Spleen (tissue), 11 donors: ENCODE measurements around the gene MAP3K19. TPM values are rescaled to one million over a fixed set of nuclear protein-coding genes. Genes with fewer than 3 reads are reported as not detected.

Source experiments
- DNase-seq: peaks from one replicate; pipeline ENCODE4 v3.0.0-alpha.2; 2020
- H3K27ac ChIP-seq, 8 donors: fragments of 200-600 bp; sonication (generic) in 7 of 8; 1 replicate in 4 of 8; 2 replicates in 4 of 8; pipeline versions ENCODE4 v1.5.0 to v1.8.0; 2016 to 2021; ENCODE audit warnings: inconsistent platforms in 4 of 8, mild to moderate bottlenecking in 4 of 8, moderate library complexity in 1 of 8
- H3K27me3 ChIP-seq, 7 donors: fragments of 200-600 bp; sonication (generic) in 6 of 7; replicated peaks in 1 of 7; 1 replicate in 4 of 7; 2 replicates in 3 of 7; pipeline versions ENCODE4 v1.5.0 to v1.8.0; 2016 to 2021; ENCODE audit warnings: inconsistent platforms in 3 of 7, mild to moderate bottlenecking in 1 of 7
- H3K36me3 ChIP-seq, 6 donors: fragments of 200-600 bp; sonication (generic) in 5 of 6; 1 replicate in 4 of 6; 2 replicates in 2 of 6; pipeline versions ENCODE4 v1.5.0 to v1.8.0; 2016 to 2021; ENCODE audit warnings: inconsistent platforms in 2 of 6
- H3K4me1 ChIP-seq, 6 donors: fragments of 200-600 bp; sonication (generic) in 5 of 6; 1 replicate in 3 of 6; 2 replicates in 3 of 6; pipeline versions ENCODE4 v1.5.0 to v1.8.0; 2016 to 2021; ENCODE audit warnings: inconsistent platforms in 3 of 6
- H3K4me3 ChIP-seq, 8 donors: fragments of 200-600 bp; sonication (generic) in 7 of 8; 1 replicate in 4 of 8; 2 replicates in 4 of 8; pipeline versions ENCODE4 v1.5.0 to v1.8.0; 2016 to 2021; ENCODE audit warnings: inconsistent platforms in 4 of 8, mild to moderate bottlenecking in 4 of 8, moderate library complexity in 2 of 8
- H3K9me3 ChIP-seq, 8 donors: fragments of 200-600 bp; sonication (generic) in 7 of 8; 1 replicate in 4 of 8; 2 replicates in 4 of 8; pipeline versions ENCODE4 v1.5.0 to v1.8.0; 2016 to 2021; ENCODE audit warnings: inconsistent platforms in 4 of 8
- POLR2A ChIP-seq, 3 donors: fragments of 450-650 bp; IDR thresholded peaks; one replicate each; pipeline ENCODE4 v1.5.1; 2017; ENCODE audit warnings: antibody characterized with exemption in 3 of 3, mild to moderate bottlenecking in 1 of 3
- POLR2AphosphoS5 ChIP-seq, 3 donors: sonication (generic); formaldehyde crosslinking; IDR thresholded peaks; one replicate each; pipeline ENCODE4 v1.5.1; 2017; ENCODE audit warnings: antibody characterized with exemption in 3 of 3
- WGBS, 5 donors: extraction: QIAGEN DNeasy Blood & Tissue Kit in 3 of 5; methylation state at CpG; one replicate each; pipeline versions ENCODE4 v1.1.5 to v1.1.7; 2013 to 2018; 5-methylcytosine and 5-hydroxymethylcytosine counted together
- intact Hi-C: fragments of 100-400 bp; cut with DNase I; formaldehyde crosslinking; loops from one replicate; pipeline ENCODE4 v1.15.0; 2023; ENCODE audit warnings: low total_unique reads
- polyA plus RNA-seq, 3 donors: library from polyadenylated mRNA; stranded (reverse); fragments of 200-250 nt; gene quantifications; one replicate each; pipeline ENCODE4 v1.2.1, GENCODE V29; 2013
- total RNA-seq, 7 donors: library from RNA; depleted of rRNA in 3 of 7; stranded (reverse); fragments of >200 nt in 3 of 7; fragmentation: NEBNext Ultra II Directional in 4 of 7; extraction: Animal tissue kit (Norgen Biotek cat#: 25700) in 4 of 7; gene quantifications; one replicate each; pipeline versions ENCODE4 v1.1.0 to v1.2.1, GENCODE V29; 2016 to 2021
- TF ChIP-seq, protein P1 (sequence below), 11 experiments: fragments of 200-600 bp in 7 of 11; fragments of 450-650 bp in 4 of 11; sonication (generic) in 4 of 11; IDR thresholded peaks in 8 of 11; conservative IDR thresholded peaks in 3 of 11; 1 replicate in 7 of 11; 2 replicates in 4 of 11; pipeline versions ENCODE4 v1.4.0 to v1.8.0; 2016 to 2021; ENCODE audit warnings: antibody characterized with exemption in 11 of 11, inconsistent platforms in 4 of 11, mild to moderate bottlenecking in 1 of 11
- donor health status: healthy with polysubstance abuse.
- donor health status: DM: no; HTN: no; CAD: no; lungs with moderate emphysema.
- donor health status: DM: no; HTN: no; CAD: no.
- donor health status: Bipolar disorder and iron deficiency.
- donor health status: healthy.
- donor health status: DM: no; HTN: no; CAD: no.
- donor health status: DM: yes; HTN: yes; CAD: no.

Gene MAP3K19
- total and polyA plus RNA-seq, 10 donors: not detected

DNA sequence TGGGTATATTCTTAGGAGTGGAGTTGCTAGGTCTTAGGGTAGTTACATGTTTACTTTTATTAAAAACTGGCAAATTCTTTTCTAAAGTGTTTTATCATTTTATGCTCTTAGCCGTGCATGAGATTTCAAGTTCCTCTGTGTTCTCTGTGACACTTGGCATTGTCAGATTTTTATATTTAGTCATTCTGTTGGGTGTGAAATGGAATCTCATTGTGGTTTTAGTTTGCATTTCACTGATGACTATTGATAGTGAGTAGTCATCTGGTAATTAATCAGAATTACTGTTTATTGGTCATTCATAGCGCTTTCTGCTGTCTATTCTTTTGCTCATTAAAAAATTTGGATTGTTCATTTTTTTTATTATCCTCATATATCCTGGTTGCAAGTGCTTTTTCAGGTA, 39.0 kb upstream of the MAP3K19 start:
- intact Hi-C loops: no loop called here

DNA sequence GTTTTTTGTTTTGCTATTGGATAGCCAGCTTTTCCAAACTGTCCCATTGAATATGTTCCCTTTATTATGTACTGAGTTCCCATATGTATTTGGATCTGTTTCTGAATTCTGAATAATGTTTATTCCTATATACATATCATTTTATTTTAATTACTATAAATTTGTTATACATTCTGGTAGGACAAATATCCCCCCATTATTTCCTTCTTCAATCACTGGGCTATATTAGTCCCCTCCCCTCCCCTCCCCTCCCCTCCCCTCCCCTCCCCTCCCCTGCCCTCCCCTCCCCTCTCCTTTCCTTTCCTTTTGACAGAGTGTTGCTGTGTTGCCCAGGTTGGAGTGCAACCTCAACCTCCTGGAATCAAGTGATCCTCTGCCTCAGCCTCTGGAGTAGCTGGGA, 31.2 kb upstream of the MAP3K19 start:
- intact Hi-C loops: no loop called here

More for the DNA sequence above, 39.0 kb upstream of the MAP3K19 start:
- TF ChIP-seq, protein P1, sequence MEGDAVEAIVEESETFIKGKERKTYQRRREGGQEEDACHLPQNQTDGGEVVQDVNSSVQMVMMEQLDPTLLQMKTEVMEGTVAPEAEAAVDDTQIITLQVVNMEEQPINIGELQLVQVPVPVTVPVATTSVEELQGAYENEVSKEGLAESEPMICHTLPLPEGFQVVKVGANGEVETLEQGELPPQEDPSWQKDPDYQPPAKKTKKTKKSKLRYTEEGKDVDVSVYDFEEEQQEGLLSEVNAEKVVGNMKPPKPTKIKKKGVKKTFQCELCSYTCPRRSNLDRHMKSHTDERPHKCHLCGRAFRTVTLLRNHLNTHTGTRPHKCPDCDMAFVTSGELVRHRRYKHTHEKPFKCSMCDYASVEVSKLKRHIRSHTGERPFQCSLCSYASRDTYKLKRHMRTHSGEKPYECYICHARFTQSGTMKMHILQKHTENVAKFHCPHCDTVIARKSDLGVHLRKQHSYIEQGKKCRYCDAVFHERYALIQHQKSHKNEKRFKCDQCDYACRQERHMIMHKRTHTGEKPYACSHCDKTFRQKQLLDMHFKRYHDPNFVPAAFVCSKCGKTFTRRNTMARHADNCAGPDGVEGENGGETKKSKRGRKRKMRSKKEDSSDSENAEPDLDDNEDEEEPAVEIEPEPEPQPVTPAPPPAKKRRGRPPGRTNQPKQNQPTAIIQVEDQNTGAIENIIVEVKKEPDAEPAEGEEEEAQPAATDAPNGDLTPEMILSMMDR (IDR thresholded peaks at IDR 0.05 in 8 of 11, conservative IDR thresholded peaks at IDR 0.05 in 3 of 11): no peak
- TF ChIP-seq POLR2AphosphoS5 (IDR thresholded peaks at IDR 0.05) (no peak), POLR2A (IDR thresholded peaks at IDR 0.05) (no peak)
- no peaks in the 10 kb centered on the region for H3K4me1 ChIP-seq
- WGBS, 5 donors: 86 to 92% (median 86%) methylated on average over 2 of the region's 2 CpGs
- H3K27ac ChIP-seq: no peak overlapping the region
- no peak for DNase-seq
- peaks cover 0 to 46% (median 7%) of the 10 kb centered on the region in 6 donors for H3K36me3 ChIP-seq
- no peak overlapping the region for H3K4me3 ChIP-seq
- H3K9me3 ChIP-seq: peaks cover 0 to 19% (median 11%) of the 10 kb centered on the region in 8 donors
- no peaks in the 10 kb centered on the region for H3K27me3 ChIP-seq

DNA sequence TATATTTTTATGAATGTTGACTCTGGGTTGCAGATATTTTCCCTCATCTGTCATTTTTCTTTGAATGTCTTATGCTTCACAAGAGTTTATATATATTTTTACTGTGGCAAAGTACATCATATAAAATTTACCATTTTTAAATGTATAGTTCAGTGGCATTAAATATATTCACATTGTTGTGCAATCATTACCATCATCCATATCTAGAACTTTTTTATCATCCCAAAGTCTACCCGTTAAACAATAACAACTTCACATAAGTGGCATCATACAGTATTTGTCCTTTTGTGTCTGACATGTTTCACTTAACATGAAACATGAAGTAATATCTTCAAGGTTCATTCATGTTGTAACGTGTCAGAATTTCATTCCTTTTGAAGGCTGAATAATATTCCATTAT, 29.3 kb upstream of the MAP3K19 start:
- TF ChIP-seq, protein P1 (IDR thresholded peaks at IDR 0.05 in 8 of 11, conservative IDR thresholded peaks at IDR 0.05 in 3 of 11): no peak
- TF ChIP-seq POLR2A (IDR thresholded peaks at IDR 0.05) (no peak), POLR2AphosphoS5 (IDR thresholded peaks at IDR 0.05) (no peak)
- no peak for DNase-seq
- H3K27ac ChIP-seq: no peak overlapping the region
- peaks cover 0 to 38% (median 0%) of the 10 kb centered on the region in 6 donors for H3K36me3 ChIP-seq
- H3K4me3 ChIP-seq: no peak overlapping the region
- WGBS, 5 donors: 96 to 100% (median 99%) methylated on average over 2 of the region's 2 CpGs
- intact Hi-C loops: no loop called here
- H3K4me1 ChIP-seq: no peaks in the 10 kb centered on the region
- H3K9me3 ChIP-seq: peaks cover 0 to 27% (median 17%) of the 10 kb centered on the region in 8 donors
- no peaks in the 10 kb centered on the region for H3K27me3 ChIP-seq

More for the DNA sequence above, 31.2 kb upstream of the MAP3K19 start:
- Histone ChIP-seq H3K27ac (no peak overlapping the region), H3K4me1 (no peaks in the 10 kb centered on the region), H3K36me3 (peaks cover 0 to 46% (median 5%) of the 10 kb centered on the region in 6 donors), H3K4me3 (no peak overlapping the region), H3K27me3 (no peaks in the 10 kb centered on the region), H3K9me3 (peaks cover 0 to 12% (median 0%) of the 10 kb centered on the region in 8 donors)
- no peak for DNase-seq
- no peak for TF ChIP-seq POLR2AphosphoS5 (IDR thresholded peaks at IDR 0.05)
- no peak for TF ChIP-seq POLR2A (IDR thresholded peaks at IDR 0.05)
- TF ChIP-seq, protein P1 (IDR thresholded peaks at IDR 0.05 in 8 of 11, conservative IDR thresholded peaks at IDR 0.05 in 3 of 11): no peak

DNA sequence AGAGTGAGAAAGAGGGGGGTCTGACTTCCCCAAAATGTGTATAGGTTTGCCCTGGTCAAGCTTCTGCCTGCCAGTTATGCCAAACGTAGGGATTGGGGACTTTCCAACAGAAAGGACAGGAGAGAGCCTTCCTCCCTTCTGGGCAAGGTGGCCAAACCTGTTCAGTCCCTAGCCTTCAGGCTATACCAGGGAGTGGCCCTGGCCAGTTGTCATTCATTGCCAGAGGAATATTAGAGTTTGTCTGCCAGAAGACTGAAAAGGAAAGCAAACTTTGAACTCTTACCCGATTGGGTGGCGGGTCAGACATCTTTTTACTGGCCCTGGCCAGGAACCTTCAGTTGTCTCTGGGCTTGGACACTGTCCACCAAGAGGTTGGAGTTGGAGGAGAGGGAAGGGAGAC, 27.0 kb upstream of the MAP3K19 start:
- no peaks in the 10 kb centered on the region for H3K4me1 ChIP-seq
- no peak overlapping the region for H3K27ac ChIP-seq
- 92 to 98% (median 92%) methylated on average over 3 of the region's 3 CpGs for WGBS, 5 donors
- H3K9me3 ChIP-seq: peaks cover 0 to 41% (median 29%) of the 10 kb centered on the region in 8 donors
- TF ChIP-seq, protein P1 (IDR thresholded peaks at IDR 0.05 in 8 of 11, conservative IDR thresholded peaks at IDR 0.05 in 3 of 11): no peak
- TF ChIP-seq POLR2AphosphoS5 (IDR thresholded peaks at IDR 0.05) (no peak), POLR2A (IDR thresholded peaks at IDR 0.05) (no peak)
- intact Hi-C loops: no loop called here
- peaks cover 0 to 51% (median 0%) of the 10 kb centered on the region in 6 donors for H3K36me3 ChIP-seq
- no peak for DNase-seq
- H3K4me3 ChIP-seq: no peak overlapping the region
- no peaks in the 10 kb centered on the region for H3K27me3 ChIP-seq
